B cell (primary cell): Measurements from ENCODE around the gene INO80D. TPM values are rescaled to one million over a fixed set of nuclear protein-coding genes. Genes with fewer than 3 reads are reported as not detected.

ENCODE experiments used
- ATAC-seq: fragments of 200-7000 bp; cut with Tn5 transposase; one replicate; pipeline ENCODE4 v1.10.0; 2021; ENCODE audit warnings: low read depth, mild to moderate bottlenecking, moderate number of reproducible peaks, moderate library complexity
- CTCF ChIA-PET: fragments of 350-600 bp; sonication (Branson Sonifier 250); formaldehyde crosslinking; loops from one replicate; lab custom pipeline; 2021; ENCODE audit warnings: antibody characterized with exemption, inconsistent platforms; lab: Charles Lee
- POLR2A ChIA-PET: fragments of 350-600 bp; sonication (Branson Sonifier 250); formaldehyde crosslinking; loops from one replicate; lab custom pipeline; 2021; ENCODE audit warnings: antibody characterized with exemption; lab: Charles Lee
- DNase-seq: peaks from one replicate; pipeline ENCODE4 v3.0.0; 2013
- H2AFZ ChIP-seq: 2 replicates; pipeline ENCODE4 v1.6.1; 2012; ENCODE audit warnings: mild to moderate bottlenecking, low read depth, low read length; ENCODE audit not compliant: insufficient read depth, poor library complexity, severe bottlenecking
- H3K27ac ChIP-seq, 2 donors: 1 replicate in 1 of 2; 2 replicates in 1 of 2; pipeline ENCODE4 v1.5.1; 2012 to 2013; ENCODE audit warnings: low read length in 2 of 2, mild to moderate bottlenecking in 2 of 2, moderate library complexity in 1 of 2
- H3K27me3 ChIP-seq, 4 experiments: fragments of 200-600 bp in 1 of 4; sonication (generic) in 1 of 4; replicated peaks in 1 of 4; 1 replicate in 2 of 4; 2 replicates in 2 of 4; pipeline versions ENCODE4 v1.6.1 to v1.7.0; 2013 to 2016; ENCODE audit warnings: low read length in 3 of 4, mild to moderate bottlenecking in 2 of 4, mixed read lengths in 1 of 4, moderate library complexity in 1 of 4; ENCODE audit not compliant: insufficient read depth in 4 of 4, control insufficient read depth in 3 of 4; ENCODE audit errors: control extremely low read depth in 1 of 4
- H3K36me3 ChIP-seq, 2 experiments: replicated peaks in 1 of 2; 1 replicate in 1 of 2; 2 replicates in 1 of 2; pipeline versions ENCODE4 v1.6.1 to v1.7.1; 2013; ENCODE audit warnings: low read length in 1 of 2; ENCODE audit not compliant: insufficient read depth in 2 of 2, control insufficient read depth in 1 of 2; ENCODE audit errors: control extremely low read depth in 1 of 2, extremely low read depth in 1 of 2
- H3K4me1 ChIP-seq, 2 donors: fragments of 200-600 bp in 1 of 2; sonication (generic) in 1 of 2; 1 replicate in 1 of 2; 2 replicates in 1 of 2; pipeline versions ENCODE4 v1.5.1 to v1.6.1; 2013 to 2017; ENCODE audit warnings: low read length in 2 of 2; ENCODE audit not compliant: control insufficient read depth in 2 of 2, insufficient read depth in 2 of 2
- H3K4me2 ChIP-seq: replicated peaks from 2 replicates; pipeline ENCODE3; 2012; ENCODE audit warnings: mild to moderate bottlenecking, low read depth, low read length; ENCODE audit not compliant: poor library complexity, severe bottlenecking
- H3K4me3 ChIP-seq, 5 experiments: fragments of 200-600 bp in 1 of 5; sonication (generic) in 1 of 5; 1 replicate in 3 of 5; 2 replicates in 2 of 5; pipeline versions ENCODE4 v1.5.1 to v1.7.0; 2011 to 2016; ENCODE audit warnings: low read length in 4 of 5, mild to moderate bottlenecking in 4 of 5, low read depth in 2 of 5, control low read depth in 1 of 5, moderate library complexity in 1 of 5; ENCODE audit not compliant: insufficient read depth in 1 of 5; ENCODE audit errors: control extremely low read depth in 1 of 5, extremely low read depth in 1 of 5
- H3K79me2 ChIP-seq: fragments of 200-600 bp; sonication (generic); one replicate; pipeline ENCODE4 v1.6.0; 2016; ENCODE audit warnings: low read length; ENCODE audit not compliant: control insufficient read depth, insufficient read depth
- H3K9ac ChIP-seq: fragments of 200-600 bp; sonication (generic); 2 replicates; pipeline ENCODE4 v1.6.1; 2017; ENCODE audit warnings: mild to moderate bottlenecking, low read length, moderate library complexity
- H3K9me3 ChIP-seq, 3 donors: one replicate each; pipeline versions ENCODE4 v1.6.1 to v1.7.1; 2013; ENCODE audit warnings: low read length in 2 of 3; ENCODE audit not compliant: control insufficient read depth in 2 of 3, insufficient read depth in 1 of 3; ENCODE audit errors: control extremely low read depth in 1 of 3
- H4K20me1 ChIP-seq: 2 replicates; pipeline ENCODE4 v1.6.0; 2012; ENCODE audit warnings: mild to moderate bottlenecking, low read length; ENCODE audit not compliant: insufficient read depth, control insufficient read depth, poor library complexity, severe bottlenecking
- H3K27ac Mint-ChIP-seq: one replicate; pipeline ENCODE4 v1.8.0; 2021; ENCODE audit warnings: mixed read lengths
- H3K27me3 Mint-ChIP-seq: one replicate; pipeline ENCODE4 v1.8.0; 2021; ENCODE audit warnings: mixed read lengths
- H3K4me1 Mint-ChIP-seq: one replicate; pipeline ENCODE4 v1.8.0; 2021; ENCODE audit warnings: mixed read lengths
- H3K4me3 Mint-ChIP-seq: one replicate; pipeline ENCODE4 v1.8.0; 2021; ENCODE audit warnings: mixed read lengths
- H3K9me3 Mint-ChIP-seq: one replicate; pipeline ENCODE4 v1.8.0; 2022; ENCODE audit warnings: mixed read lengths; ENCODE audit not compliant: insufficient read depth
- CTCF ChIP-seq: fragments of 200-600 bp; IDR thresholded peaks from one replicate; pipeline ENCODE4 v1.8.0; 2022; ENCODE audit warnings: antibody characterized with exemption, mild to moderate bottlenecking
- EZH2 ChIP-seq: IDR thresholded peaks from 2 replicates; pipeline ENCODE4 v1.6.1; 2012; ENCODE audit warnings: borderline replicate concordance, low read depth, mild to moderate bottlenecking, moderate library complexity, low read length; ENCODE audit not compliant: insufficient read depth, poor library complexity, severe bottlenecking
- WGBS: methylation state at CpG from one replicate; pipeline ENCODE4 v1.1.5; 2013; ENCODE audit warnings: missing lambda C conversion rate; ENCODE audit not compliant: insufficient coverage; 5-methylcytosine and 5-hydroxymethylcytosine counted together
- intact Hi-C: fragments of 100-400 bp; cut with micrococcal nuclease; formaldehyde crosslinking; loops from one replicate; pipeline ENCODE4 v1.10.0; 2022
- polyA plus RNA-seq: library from polyadenylated mRNA; depleted of rRNA; stranded (reverse); fragments of >200 nt; gene quantifications from 2 replicates; pipeline ENCODE4 v1.2.3, GENCODE V29; 2012
- total RNA-seq, 2 donors: library from RNA; stranded (reverse); fragments of 120-200 nt in 1 of 2; gene quantifications; 1 replicate in 1 of 2; 2 replicates in 1 of 2; pipeline versions ENCODE4 v1.2.3 to v1.2.4, GENCODE V29; 2013 to 2022

INO80D gene
- total and polyA plus RNA-seq, 2 donors (not counting 1 experiment from before 2014, with no cell fraction given) = 6.3 to 61.2 TPM

GRCh38 chr2:205998583-205998982 lies 87.4 kb downstream of the INO80D start:
- H3K27me3 Mint-ChIP-seq = no peaks in the 10 kb centered on the region
- CTCF ChIA-PET = no interaction called here
- peaks cover 2% of the 10 kb centered on the region for H3K4me1 Mint-ChIP-seq
- H3K9me3 Mint-ChIP-seq = no peaks in the 10 kb centered on the region
- intact Hi-C loops = no loop called here
- Histone ChIP-seq H2AFZ (no peak overlapping the region), H3K4me2 (no peak overlapping the region), H3K79me2 (peaks cover 4% of the 10 kb centered on the region), H3K27me3 (no peaks in the 10 kb centered on the region), H3K27ac (no peak overlapping the region), H3K4me1 (no peaks in the 10 kb centered on the region), H4K20me1 (peaks cover 7% of the 10 kb centered on the region), H3K9me3 (no peaks in the 10 kb centered on the region), H3K9ac (no peak overlapping the region), H3K36me3 (peaks cover 0 to 65% of the 10 kb centered on the region in 2 experiments), H3K4me3 (no peak overlapping the region)
- no peak overlapping the region for H3K27ac Mint-ChIP-seq
- DNase-seq = no peak
- POLR2A ChIA-PET = no interaction called here
- ATAC-seq = no peak
- no peak for TF ChIP-seq EZH2
- no peak for TF ChIP-seq CTCF
- WGBS = no CpG with 5 or more reads among the region's 2 CpGs
- no peak overlapping the region for H3K4me3 Mint-ChIP-seq

- Histone ChIP-seq H3K4me3 (no peak overlapping the region), H3K9ac (no peak overlapping the region), H3K4me1 (no peaks in the 10 kb centered on the region), H3K9me3 (peaks cover 0 to 3% (median 0%) of the 10 kb centered on the region in 3 donors), H3K36me3 (peaks cover 0 to 62% of the 10 kb centered on the region in 2 experiments), H3K79me2 (no peaks in the 10 kb centered on the region), H3K27me3 (no peaks in the 10 kb centered on the region), H3K4me2 (no peak overlapping the region), H3K27ac (no peak overlapping the region), H4K20me1 (no peaks in the 10 kb centered on the region), H2AFZ (no peak overlapping the region)
- TF ChIP-seq CTCF (no peak), EZH2 (no peak)
- no peak for DNase-seq
- POLR2A ChIA-PET = no interaction called here
- Mint-ChIP-seq H3K27me3 (no peaks in the 10 kb centered on the region), H3K4me3 (no peak overlapping the region), H3K4me1 (no peaks in the 10 kb centered on the region), H3K27ac (no peak overlapping the region), H3K9me3 (no peaks in the 10 kb centered on the region)
- intact Hi-C loops = no loop called here
- no peak for ATAC-seq
- CTCF ChIA-PET = no interaction called here
Measured at GRCh38 chr2:205996161-205996560, 89.8 kb downstream of the INO80D start.
